AG04450 (cell line): Measurements from ENCODE around the gene CEACAM19. TPM values are rescaled to one million over a fixed set of nuclear protein-coding genes. Genes with fewer than 3 reads are reported as not detected.

ENCODE experiments used
- CTCF ChIA-PET: fragments of 300-600, 350-600 bp; formaldehyde crosslinking; extraction: SDS; loops from one replicate; lab custom pipeline; 2022; ENCODE audit warnings: antibody characterized with exemption, inconsistent platforms; lab: Charles Lee
- POLR2A ChIA-PET: fragments of 350-600 bp; formaldehyde crosslinking; extraction: SDS; loops from one replicate; lab custom pipeline; 2021; ENCODE audit warnings: antibody characterized with exemption, inconsistent platforms; lab: Yijun Ruan, JAX
- DNase-seq: peaks from one replicate; pipeline ENCODE4 v3.0.0-alpha.2; 2011; ENCODE audit warnings: low read depth, low spot score
- H3K27ac ChIP-seq: one replicate; pipeline ENCODE4 v1.5.1; 2012; ENCODE audit warnings: low read depth, low read length, control low read depth
- H3K27me3 ChIP-seq: one replicate; pipeline ENCODE4 v1.6.0; 2012; ENCODE audit warnings: low read length; ENCODE audit not compliant: control insufficient read depth, insufficient read depth
- H3K4me3 ChIP-seq: 2 replicates; pipeline ENCODE4 v1.5.1; 2011; ENCODE audit warnings: mild to moderate bottlenecking, low read depth, low read length, control low read depth
- H3K9me3 ChIP-seq: 2 replicates; pipeline ENCODE4 v1.5.1; 2012; ENCODE audit warnings: low read length; ENCODE audit not compliant: control insufficient read depth, insufficient read depth
- CTCF ChIP-seq: IDR thresholded peaks from 2 replicates; pipeline ENCODE4 v1.5.1; 2011; ENCODE audit warnings: low read depth, low read length, control low read depth, inconsistent platforms
- polyA plus RNA-seq: library from polyadenylated mRNA; depleted of rRNA; stranded (reverse); fragments of >200 nt; gene quantifications from 2 replicates; pipeline ENCODE4 v1.2.3, GENCODE V29; 2011

The CEACAM19 gene
- polyA plus RNA-seq, 1 experiment = 11.3 TPM

DNA sequence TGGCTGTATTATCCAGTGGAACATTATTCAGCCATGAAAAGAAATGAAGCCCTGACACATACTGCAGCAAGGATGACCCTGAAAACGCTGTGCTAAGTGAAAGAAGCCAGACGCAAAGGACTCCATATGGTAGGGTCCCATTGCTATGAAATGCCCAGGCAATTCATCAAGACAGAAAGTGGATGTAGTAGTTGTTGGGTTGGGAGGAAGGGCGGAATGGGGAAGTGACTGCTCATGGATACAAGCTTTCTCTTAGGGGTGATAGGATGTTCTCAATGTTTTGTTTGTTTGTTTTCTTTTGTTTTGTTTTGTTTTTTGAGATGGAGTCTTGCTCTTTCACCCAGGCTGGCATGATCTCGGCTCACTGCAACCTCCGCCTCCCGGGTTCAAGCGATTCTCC lies 16.6 kb downstream of the CEACAM19 start:
- ChIA-PET POLR2A (interaction anchor here (0.6 kb wide), 1 partner anchor 40 kb away, joined by 4 read pairs; no protein-coding TSS in a partner anchor), CTCF (interaction anchor here (0.7 to 4.7 kb wide), 8 partner anchors 14 to 196 kb away, joined by 3 to 61 read pairs (median 3); partner anchors contain the start of gene NECTIN2)
- Histone ChIP-seq H3K27ac (no peak overlapping the region), H3K27me3 (no peaks in the 10 kb centered on the region), H3K4me3 (no peak overlapping the region), H3K9me3 (no peaks in the 10 kb centered on the region; the same call in 1 of the 2 replicates)
- TF ChIP-seq CTCF = no peak
- no peak for DNase-seq

GRCh38 chr19:44689290-44690130 lies 18.2 kb downstream of the CEACAM19 start:
- no peak overlapping the region for H3K4me3 ChIP-seq
- CTCF ChIA-PET = interaction anchor here (0.6 to 4.7 kb wide), 23 partner anchors 9 to 344 kb away, joined by 3 to 61 read pairs (median 4); partner anchors contain the start of gene NECTIN2
- POLR2A ChIA-PET = no interaction called here
- no peak overlapping the region for H3K27ac ChIP-seq
- no peaks in the 10 kb centered on the region for H3K9me3 ChIP-seq
- H3K27me3 ChIP-seq = no peaks in the 10 kb centered on the region
- TF ChIP-seq CTCF = peak; percentile 93
- DNase-seq = peak; percentile 34

DNA sequence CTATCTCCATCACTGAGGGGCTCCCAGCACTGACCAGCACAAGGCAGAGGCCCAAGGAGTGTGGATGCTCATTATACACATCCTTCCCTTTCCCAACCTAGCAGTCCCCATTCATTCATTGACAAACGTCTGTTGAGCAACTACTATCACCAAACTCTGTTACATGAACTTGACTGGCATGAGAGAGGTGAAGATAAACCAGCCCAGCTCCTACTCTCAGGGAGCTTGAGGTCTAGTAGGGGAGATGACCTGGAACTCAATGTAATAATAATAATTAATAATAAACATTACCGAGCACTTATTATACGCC lies 18.8 kb downstream of the CEACAM19 start:
- ChIA-PET CTCF (interaction anchor here (0.7 to 4.7 kb wide), 13 partner anchors 16 to 194 kb away, joined by 3 to 61 read pairs (median 4); no protein-coding TSS in a partner anchor), POLR2A (no interaction called here)
- Histone ChIP-seq H3K27ac (no peak overlapping the region), H3K9me3 (no peaks in the 10 kb centered on the region), H3K27me3 (no peaks in the 10 kb centered on the region), H3K4me3 (no peak overlapping the region)
- no peak for TF ChIP-seq CTCF
- no peak for DNase-seq

GRCh38 chr19:44692379-44692721 lies 21.1 kb downstream of the CEACAM19 start:
- H3K27ac ChIP-seq = no peak overlapping the region
- H3K27me3 ChIP-seq = no peaks in the 10 kb centered on the region
- H3K9me3 ChIP-seq = no peaks in the 10 kb centered on the region
- POLR2A ChIA-PET = no interaction called here
- no peak for DNase-seq
- H3K4me3 ChIP-seq = no peak overlapping the region
- CTCF ChIA-PET = interaction anchor here (0.7 kb wide), 1 partner anchor 78 kb away, joined by 3 read pairs; no protein-coding TSS in a partner anchor
- no peak for TF ChIP-seq CTCF

- Histone ChIP-seq H3K4me3 (no peak overlapping the region), H3K9me3 (no peaks in the 10 kb centered on the region), H3K27me3 (no peaks in the 10 kb centered on the region), H3K27ac (no peak overlapping the region)
- peak; percentile 41 for TF ChIP-seq CTCF
- DNase-seq = no peak
- POLR2A ChIA-PET = no interaction called here
- CTCF ChIA-PET = interaction anchor here (0.6 to 1.6 kb wide), 4 partner anchors 18 to 176 kb away, joined by 3 to 5 read pairs (median 3); no protein-coding TSS in a partner anchor
Observed at GRCh38 chr19:44694184-44694579, 22.9 kb downstream of the CEACAM19 start.
